ENCODE measurements around the gene SERP2. TPM values are rescaled to one million over a fixed set of nuclear protein-coding genes. Genes with fewer than 3 reads are reported as not detected.

Gene SERP2
- total RNA-seq, 1 donor from 2014 or later, result 1.8 TPM

DNA sequence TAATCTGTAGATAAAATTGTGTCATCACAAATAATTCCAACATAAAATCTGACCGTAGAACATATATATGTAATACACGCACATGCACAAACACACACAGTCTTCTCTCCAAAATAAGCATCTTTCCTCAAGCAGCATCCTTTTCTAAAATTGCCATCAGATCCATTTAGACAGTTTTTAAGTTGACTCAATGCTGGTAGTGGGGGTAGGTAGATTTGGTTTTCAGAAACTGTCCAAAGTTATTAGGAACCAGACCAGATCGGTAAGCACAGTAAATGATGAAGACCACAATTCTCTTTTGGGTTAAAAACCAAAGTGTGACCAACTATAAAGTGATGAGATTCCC is 64.6 kb downstream of the SERP2 start:
- Mint-ChIP-seq H3K4me1 (ENCODE audit: unreplicated experiment) (peaks cover 32% of the 10 kb centered on the region), H3K27me3 (ENCODE audit: unreplicated experiment) (peaks cover 9% of the 10 kb centered on the region), H3K36me3 (ENCODE audit: low read depth, unreplicated experiment) (peaks cover 5% of the 10 kb centered on the region), H3K9me3 (ENCODE audit: unreplicated experiment) (no peaks in the 10 kb centered on the region), H3K4me3 (ENCODE audit: unreplicated experiment) (no peak overlapping the region), H3K27ac (ENCODE audit: unreplicated experiment) (no peak overlapping the region)
- TF ChIP-seq, protein P1, sequence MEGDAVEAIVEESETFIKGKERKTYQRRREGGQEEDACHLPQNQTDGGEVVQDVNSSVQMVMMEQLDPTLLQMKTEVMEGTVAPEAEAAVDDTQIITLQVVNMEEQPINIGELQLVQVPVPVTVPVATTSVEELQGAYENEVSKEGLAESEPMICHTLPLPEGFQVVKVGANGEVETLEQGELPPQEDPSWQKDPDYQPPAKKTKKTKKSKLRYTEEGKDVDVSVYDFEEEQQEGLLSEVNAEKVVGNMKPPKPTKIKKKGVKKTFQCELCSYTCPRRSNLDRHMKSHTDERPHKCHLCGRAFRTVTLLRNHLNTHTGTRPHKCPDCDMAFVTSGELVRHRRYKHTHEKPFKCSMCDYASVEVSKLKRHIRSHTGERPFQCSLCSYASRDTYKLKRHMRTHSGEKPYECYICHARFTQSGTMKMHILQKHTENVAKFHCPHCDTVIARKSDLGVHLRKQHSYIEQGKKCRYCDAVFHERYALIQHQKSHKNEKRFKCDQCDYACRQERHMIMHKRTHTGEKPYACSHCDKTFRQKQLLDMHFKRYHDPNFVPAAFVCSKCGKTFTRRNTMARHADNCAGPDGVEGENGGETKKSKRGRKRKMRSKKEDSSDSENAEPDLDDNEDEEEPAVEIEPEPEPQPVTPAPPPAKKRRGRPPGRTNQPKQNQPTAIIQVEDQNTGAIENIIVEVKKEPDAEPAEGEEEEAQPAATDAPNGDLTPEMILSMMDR (IDR thresholded peaks at IDR 0.05; ENCODE audit: unreplicated experiment), result peak; percentile 69
- no peak for DNase-seq (ENCODE audit: low spot score)

DNA sequence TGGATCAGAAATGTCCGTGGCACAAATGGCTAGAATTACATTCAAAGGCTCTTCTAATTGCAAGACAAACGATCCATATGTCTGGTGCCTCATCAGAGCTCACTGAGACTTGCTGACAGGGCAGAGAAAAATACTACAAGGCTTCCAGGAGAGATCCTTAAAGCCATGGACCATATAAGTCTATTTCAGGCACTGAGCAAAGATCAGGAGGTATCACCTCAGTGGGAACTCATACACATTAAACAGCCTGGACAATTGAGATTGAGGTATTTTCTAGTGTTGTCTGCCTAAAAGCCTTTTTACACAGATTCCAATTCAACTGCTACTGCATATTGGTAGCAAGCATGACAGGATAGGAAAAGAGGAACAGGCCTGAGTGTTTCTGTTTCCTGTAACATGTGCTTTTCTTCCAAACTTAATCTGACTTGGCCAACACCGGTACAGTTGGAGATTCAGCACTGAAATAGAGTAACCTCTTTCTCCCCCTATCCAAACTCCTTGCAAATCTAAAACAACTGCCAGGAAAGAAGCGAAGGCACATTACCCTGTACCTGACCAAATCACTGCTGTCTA is 65.9 kb downstream of the SERP2 start:
- peak overlapping the region; percentile 88 for H3K27ac Mint-ChIP-seq (ENCODE audit: unreplicated experiment)

GRCh38 chr13:44440046-44440608 is 66.5 kb downstream of the SERP2 start:
- peaks cover 7% of the 10 kb centered on the region for H3K27me3 Mint-ChIP-seq (ENCODE audit: unreplicated experiment)
- H3K9me3 Mint-ChIP-seq (ENCODE audit: unreplicated experiment), result no peaks in the 10 kb centered on the region
- H3K27ac Mint-ChIP-seq (ENCODE audit: unreplicated experiment), result peak overlapping the region; percentile 88

More for the DNA sequence above, 65.9 kb downstream of the SERP2 start:
- Mint-ChIP-seq H3K9me3 (ENCODE audit: unreplicated experiment) (no peaks in the 10 kb centered on the region), H3K4me1 (ENCODE audit: unreplicated experiment) (peaks cover 25% of the 10 kb centered on the region), H3K4me3 (ENCODE audit: unreplicated experiment) (peak overlapping the region; percentile 60), H3K27me3 (ENCODE audit: unreplicated experiment) (peaks cover 7% of the 10 kb centered on the region), H3K36me3 (ENCODE audit: low read depth, unreplicated experiment) (peaks cover 3% of the 10 kb centered on the region)
- TF ChIP-seq, protein P1 (IDR thresholded peaks at IDR 0.05; ENCODE audit: unreplicated experiment), result no peak
- DNase-seq (ENCODE audit: low spot score), result no peak

More at GRCh38 chr13:44440046-44440608, 66.5 kb downstream of the SERP2 start:
- H3K4me1 Mint-ChIP-seq (ENCODE audit: unreplicated experiment), result peaks cover 21% of the 10 kb centered on the region
- DNase-seq (ENCODE audit: low spot score), result no peak
- peak overlapping the region; percentile 60 for H3K4me3 Mint-ChIP-seq (ENCODE audit: unreplicated experiment)
- TF ChIP-seq, protein P1 (IDR thresholded peaks at IDR 0.05; ENCODE audit: unreplicated experiment), result no peak
- H3K36me3 Mint-ChIP-seq (ENCODE audit: low read depth, unreplicated experiment), result no peaks in the 10 kb centered on the region

Other genes starting within 250 kb of the SERP2 start
- 73.0 TPM for gene TSC22D1, start 202.5 kb downstream of the SERP2 start, total RNA-seq (ENCODE audit: unreplicated experiment)

Measured in endothelial cell (in vitro differentiated cells).